Uterus (tissue), 2 donors: ENCODE data around the gene PSD.

Experiments
- POLR2A ChIP-seq, 2 donors: fragments of 450-650 bp; IDR thresholded peaks; one replicate each; pipeline ENCODE4 v1.6.1; 2016; ENCODE audit warnings: antibody characterized with exemption in 2 of 2, mild to moderate bottlenecking in 1 of 2, moderate library complexity in 1 of 2
- TF ChIP-seq, protein P1 (sequence below), 4 experiments: fragments of 200-600 bp in 2 of 4; fragments of 450-650 bp in 2 of 4; sonication (generic) in 2 of 4; IDR thresholded peaks; one replicate each; pipeline ENCODE4 v1.5.1; 2016 to 2019; ENCODE audit warnings: antibody characterized with exemption in 4 of 4, mild to moderate bottlenecking in 2 of 4, moderate library complexity in 1 of 4

DNA sequence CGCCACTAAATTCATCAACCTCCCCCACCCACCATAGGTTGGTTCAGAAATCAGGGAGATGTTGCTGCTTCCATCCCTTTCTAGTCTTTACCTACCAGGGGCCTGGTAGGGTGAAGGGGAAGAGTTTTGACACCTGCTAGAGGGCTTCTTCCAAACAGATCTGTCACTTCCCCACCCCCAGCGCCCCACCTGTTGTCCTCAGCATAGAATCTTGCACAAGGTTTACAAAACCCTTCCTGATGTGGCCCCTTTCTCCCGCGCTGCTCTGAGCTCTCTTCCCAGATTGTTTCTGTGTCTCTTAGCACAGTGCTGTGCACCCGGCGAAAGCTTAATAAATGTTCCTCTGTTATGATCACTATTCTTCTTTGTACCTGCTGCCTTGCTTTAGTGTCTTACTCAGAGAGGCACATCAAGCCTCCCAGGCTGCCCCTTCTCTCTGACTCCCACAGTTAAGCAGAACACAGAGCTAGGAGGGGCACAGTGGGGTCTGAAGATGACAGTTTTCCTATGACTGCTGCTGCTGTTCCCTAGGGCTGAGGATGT, 44.0 kb upstream of the PSD start:
- TF ChIP-seq POLR2A (IDR thresholded peaks at IDR 0.05): no peak
- TF ChIP-seq, protein P1, sequence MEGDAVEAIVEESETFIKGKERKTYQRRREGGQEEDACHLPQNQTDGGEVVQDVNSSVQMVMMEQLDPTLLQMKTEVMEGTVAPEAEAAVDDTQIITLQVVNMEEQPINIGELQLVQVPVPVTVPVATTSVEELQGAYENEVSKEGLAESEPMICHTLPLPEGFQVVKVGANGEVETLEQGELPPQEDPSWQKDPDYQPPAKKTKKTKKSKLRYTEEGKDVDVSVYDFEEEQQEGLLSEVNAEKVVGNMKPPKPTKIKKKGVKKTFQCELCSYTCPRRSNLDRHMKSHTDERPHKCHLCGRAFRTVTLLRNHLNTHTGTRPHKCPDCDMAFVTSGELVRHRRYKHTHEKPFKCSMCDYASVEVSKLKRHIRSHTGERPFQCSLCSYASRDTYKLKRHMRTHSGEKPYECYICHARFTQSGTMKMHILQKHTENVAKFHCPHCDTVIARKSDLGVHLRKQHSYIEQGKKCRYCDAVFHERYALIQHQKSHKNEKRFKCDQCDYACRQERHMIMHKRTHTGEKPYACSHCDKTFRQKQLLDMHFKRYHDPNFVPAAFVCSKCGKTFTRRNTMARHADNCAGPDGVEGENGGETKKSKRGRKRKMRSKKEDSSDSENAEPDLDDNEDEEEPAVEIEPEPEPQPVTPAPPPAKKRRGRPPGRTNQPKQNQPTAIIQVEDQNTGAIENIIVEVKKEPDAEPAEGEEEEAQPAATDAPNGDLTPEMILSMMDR (IDR thresholded peaks at IDR 0.05): no peak
